GM21526 (cell line): ENCODE measurements around the gene STK40.

ENCODE experiments used
- ATAC-seq: cut with Tn5 transposase; IDR thresholded peaks from one replicate; pipeline ENCODE4 v1.9.1; 2021; ENCODE audit warnings: moderate library complexity; ENCODE audit not compliant: unreplicated experiment, low FRiP score

STK40 gene

GRCh38 chr1:36380143-36380619 lies 5.5 kb downstream of the STK40 start:
- ATAC-seq = no peak

- no peak for ATAC-seq
Measured at GRCh38 chr1:36377791-36378492, 7.8 kb downstream of the STK40 start.

GRCh38 chr1:36372617-36373016 lies 13.1 kb downstream of the STK40 start:
- ATAC-seq = no peak

- ATAC-seq = no peak
Measured at GRCh38 chr1:36369061-36369861, 16.5 kb downstream of the STK40 start.

- no peak for ATAC-seq
Measured at GRCh38 chr1:36367798-36368197, 17.9 kb downstream of the STK40 start.

- no peak for ATAC-seq
Measured at GRCh38 chr1:36367066-36367465, 18.7 kb downstream of the STK40 start.

- no peak for ATAC-seq
Measured at GRCh38 chr1:36366091-36366661, 19.5 kb downstream of the STK40 start.

- ATAC-seq = no peak
Measured at GRCh38 chr1:36365381-36365780, 20.3 kb downstream of the STK40 start.

- no peak for ATAC-seq
Measured at GRCh38 chr1:36359911-36360550, 25.7 kb downstream of the STK40 start.

- ATAC-seq = no peak
Measured at GRCh38 chr1:36359383-36359782, 26.3 kb downstream of the STK40 start.

GRCh38 chr1:36358514-36359084 lies 27.1 kb downstream of the STK40 start:
- ATAC-seq = no peak

- no peak for ATAC-seq
Measured at GRCh38 chr1:36355811-36356210, 29.9 kb downstream of the STK40 start.

GRCh38 chr1:36354486-36354885 lies 31.2 kb downstream of the STK40 start:
- no peak for ATAC-seq

GRCh38 chr1:36352910-36353878 lies 32.5 kb downstream of the STK40 start:
- ATAC-seq = no peak

GRCh38 chr1:36352125-36352909 lies 33.4 kb downstream of the STK40 start:
- ATAC-seq = no peak

- no peak for ATAC-seq
Measured at GRCh38 chr1:36351227-36351977, 34.3 kb downstream of the STK40 start.

- ATAC-seq = no peak
Measured at GRCh38 chr1:36350659-36351226, 35.0 kb downstream of the STK40 start.

GRCh38 chr1:36349839-36350238 lies 35.9 kb downstream of the STK40 start:
- ATAC-seq = no peak
